ENCODE measurements around the gene FGD4.

Gene FGD4

DNA sequence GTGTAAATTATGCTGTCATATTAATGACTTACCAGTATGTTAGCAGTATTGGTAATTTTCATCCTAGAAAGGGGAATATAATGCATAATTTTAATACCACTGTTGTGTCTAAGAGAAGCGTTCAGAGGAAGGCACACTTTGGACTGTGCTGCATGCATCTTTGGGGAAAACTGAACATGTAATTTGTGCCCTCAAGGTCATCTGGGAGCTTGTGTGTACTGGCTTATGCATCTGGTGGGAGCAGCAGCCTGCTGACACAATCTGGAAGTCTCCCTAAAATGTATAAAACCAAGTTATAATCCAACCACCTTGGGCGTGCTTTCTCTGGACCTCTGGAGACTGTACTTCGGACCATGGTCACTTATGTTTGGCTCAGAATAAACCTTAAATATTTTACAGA is 14.1 kb downstream of the FGD4 start:
- H3K4me2 ChIP-seq (ENCODE audit: low read length), result no peak overlapping the region
- H3K4me3 ChIP-seq (ENCODE audit: low read length), result no peak overlapping the region
- no peak overlapping the region for H3K9ac ChIP-seq (ENCODE audit: low read depth, low read length)
- no peaks in the 10 kb centered on the region for H3K9me3 ChIP-seq (replicated peaks; ENCODE audit: low read length)
- no peaks in the 10 kb centered on the region for H3K36me3 ChIP-seq (ENCODE audit: insufficient read depth, low read length)
- no peaks in the 10 kb centered on the region for H3K4me1 ChIP-seq (ENCODE audit: control insufficient read depth, insufficient read depth, low read length)
- H3K27me3 ChIP-seq (ENCODE audit: control insufficient read depth, insufficient read depth, low read length), result no peaks in the 10 kb centered on the region

DNA sequence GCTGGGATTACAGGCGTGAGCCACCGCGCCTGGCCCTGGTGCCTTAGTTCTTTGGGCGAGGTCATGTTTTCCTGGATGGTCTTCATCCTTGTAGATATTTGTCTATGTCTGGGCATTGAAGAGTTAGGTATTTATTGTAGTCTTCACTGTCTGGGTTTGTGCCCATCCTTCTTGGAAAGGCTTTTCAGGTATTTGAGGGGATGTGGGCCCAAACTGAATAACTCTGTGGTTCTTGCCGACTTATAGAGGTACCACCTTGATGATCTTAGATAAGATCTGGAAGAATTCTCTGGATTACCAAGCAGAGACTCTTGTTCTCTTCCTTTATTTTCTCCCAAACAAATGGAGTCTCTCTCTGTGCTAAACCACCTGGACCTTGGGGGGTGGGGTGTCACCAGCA is 18.9 kb downstream of the FGD4 start:
- H3K4me3 ChIP-seq (ENCODE audit: low read length), result no peak overlapping the region
- no peak overlapping the region for H3K9ac ChIP-seq (ENCODE audit: low read depth, low read length)
- no peak overlapping the region for H3K4me2 ChIP-seq (ENCODE audit: low read length)
- H3K36me3 ChIP-seq (ENCODE audit: insufficient read depth, low read length), result no peaks in the 10 kb centered on the region
- no peaks in the 10 kb centered on the region for H3K9me3 ChIP-seq (replicated peaks; ENCODE audit: low read length)
- no peaks in the 10 kb centered on the region for H3K27me3 ChIP-seq (ENCODE audit: control insufficient read depth, insufficient read depth, low read length)
- peaks cover 19% of the 10 kb centered on the region for H3K4me1 ChIP-seq (ENCODE audit: control insufficient read depth, insufficient read depth, low read length)

DNA sequence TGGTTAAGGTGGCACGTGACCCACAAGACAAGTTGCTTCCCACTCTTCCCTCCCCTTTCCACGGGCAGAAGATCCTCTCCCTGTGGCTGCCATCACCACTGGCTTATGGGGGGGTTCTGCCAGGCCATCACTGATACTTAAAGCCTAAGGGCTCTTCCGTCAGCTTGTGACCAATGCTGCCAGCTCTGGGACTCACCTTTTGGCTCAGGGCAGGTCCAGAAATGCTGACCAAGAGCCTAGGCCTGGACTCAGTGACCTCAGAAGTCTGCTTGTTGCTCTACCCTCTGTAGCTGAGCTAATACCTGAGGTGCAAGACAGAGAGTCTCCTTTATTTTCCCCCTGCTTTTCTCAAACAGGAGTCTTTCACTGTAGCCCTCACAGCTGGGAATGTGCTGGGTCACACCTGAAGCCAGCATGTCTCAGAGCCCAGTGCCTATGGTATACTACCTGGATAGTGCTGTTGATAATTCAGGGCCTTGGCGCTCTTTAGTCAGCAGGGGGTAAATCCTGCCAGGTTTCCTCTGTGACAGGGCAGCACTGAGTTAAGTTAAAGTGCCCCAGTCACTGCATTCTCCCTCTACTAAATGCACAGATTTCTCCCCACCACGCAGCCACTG is 19.7 kb downstream of the FGD4 start:
- H3K4me2 ChIP-seq (ENCODE audit: low read length), result no peak overlapping the region
- no peaks in the 10 kb centered on the region for H3K27me3 ChIP-seq (ENCODE audit: control insufficient read depth, insufficient read depth, low read length)
- H3K36me3 ChIP-seq (ENCODE audit: insufficient read depth, low read length), result no peaks in the 10 kb centered on the region
- peaks cover 19% of the 10 kb centered on the region for H3K4me1 ChIP-seq (ENCODE audit: control insufficient read depth, insufficient read depth, low read length)
- H3K9ac ChIP-seq (ENCODE audit: low read depth, low read length), result no peak overlapping the region
- H3K4me3 ChIP-seq (ENCODE audit: low read length), result no peak overlapping the region
- no peaks in the 10 kb centered on the region for H3K9me3 ChIP-seq (replicated peaks; ENCODE audit: low read length)

DNA sequence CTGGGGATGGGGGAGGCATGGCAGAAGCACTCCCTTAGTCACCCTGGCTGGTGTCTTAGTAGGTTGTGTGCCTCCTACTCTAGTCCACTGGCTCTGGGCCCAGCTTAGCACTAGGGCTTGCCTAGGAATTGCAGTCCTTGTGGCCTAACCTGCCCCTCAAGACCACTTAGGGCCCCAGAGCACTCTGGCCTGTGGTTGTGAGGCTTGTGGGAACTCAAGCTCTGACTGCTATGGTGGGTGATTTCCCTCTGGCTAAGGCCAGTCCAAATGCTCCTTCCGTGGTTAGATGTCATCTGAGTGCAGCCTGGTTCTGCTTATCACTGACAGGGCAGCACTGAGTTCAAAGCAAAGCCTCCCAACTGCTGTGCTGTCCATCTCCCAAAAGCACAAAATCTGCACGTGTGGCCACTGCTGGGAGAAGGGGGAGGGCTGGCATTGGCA is 20.2 kb downstream of the FGD4 start:
- no peaks in the 10 kb centered on the region for H3K27me3 ChIP-seq (ENCODE audit: control insufficient read depth, insufficient read depth, low read length)
- H3K9me3 ChIP-seq (replicated peaks; ENCODE audit: low read length), result no peaks in the 10 kb centered on the region
- H3K4me2 ChIP-seq (ENCODE audit: low read length), result peak overlapping the region; percentile 4
- peaks cover 19% of the 10 kb centered on the region for H3K4me1 ChIP-seq (ENCODE audit: control insufficient read depth, insufficient read depth, low read length)
- no peak overlapping the region for H3K4me3 ChIP-seq (ENCODE audit: low read length)
- H3K9ac ChIP-seq (ENCODE audit: low read depth, low read length), result no peak overlapping the region
- no peaks in the 10 kb centered on the region for H3K36me3 ChIP-seq (ENCODE audit: insufficient read depth, low read length)

DNA sequence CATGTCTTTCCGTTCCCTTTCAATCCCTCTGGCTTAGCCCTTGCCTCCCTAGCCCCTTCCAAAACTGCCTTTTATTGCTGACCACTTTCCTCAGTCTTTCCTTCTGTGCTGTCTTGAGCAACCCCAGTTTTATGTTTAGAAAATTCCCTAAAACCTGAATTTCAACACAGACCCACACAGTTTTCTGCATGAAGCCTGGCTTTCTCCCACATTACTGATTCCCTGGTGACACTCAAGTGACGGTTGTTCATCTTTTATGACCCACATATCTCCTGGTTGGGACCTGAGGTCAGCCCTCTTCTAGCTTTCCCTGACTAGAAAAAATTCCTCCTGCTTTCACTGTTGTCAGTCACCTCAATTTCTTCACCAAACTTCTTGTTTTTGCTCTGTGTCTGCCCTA is 21.0 kb downstream of the FGD4 start:
- Histone ChIP-seq H3K9me3 (replicated peaks; ENCODE audit: low read length) (no peaks in the 10 kb centered on the region), H3K27me3 (ENCODE audit: control insufficient read depth, insufficient read depth, low read length) (no peaks in the 10 kb centered on the region), H3K36me3 (ENCODE audit: insufficient read depth, low read length) (no peaks in the 10 kb centered on the region), H3K4me1 (ENCODE audit: control insufficient read depth, insufficient read depth, low read length) (peaks cover 19% of the 10 kb centered on the region), H3K4me3 (ENCODE audit: low read length) (no peak overlapping the region), H3K4me2 (ENCODE audit: low read length) (no peak overlapping the region), H3K9ac (ENCODE audit: low read depth, low read length) (no peak overlapping the region)

DNA sequence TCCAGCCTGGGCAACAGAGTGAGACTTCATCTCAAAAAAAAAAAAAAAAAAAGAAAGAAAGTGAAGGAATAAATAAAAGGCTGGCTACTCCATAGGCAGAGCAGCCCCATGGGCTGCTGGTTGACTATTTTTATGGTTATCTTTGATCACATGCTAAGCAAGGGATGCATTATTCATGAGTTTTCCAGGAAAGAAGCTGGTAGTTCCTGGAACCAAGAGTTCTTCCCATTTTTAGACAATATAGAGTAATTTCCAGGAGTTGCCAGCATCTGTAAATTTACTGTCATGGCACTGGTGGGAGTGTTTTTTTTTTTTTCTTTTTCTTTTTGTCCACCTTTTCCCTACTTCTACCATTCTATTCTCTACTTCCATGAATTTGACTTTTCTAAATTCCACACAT is 24.2 kb downstream of the FGD4 start:
- no peak overlapping the region for H3K4me2 ChIP-seq (ENCODE audit: low read length)
- H3K4me1 ChIP-seq (ENCODE audit: control insufficient read depth, insufficient read depth, low read length), result peaks cover 19% of the 10 kb centered on the region
- no peaks in the 10 kb centered on the region for H3K36me3 ChIP-seq (ENCODE audit: insufficient read depth, low read length)
- no peak overlapping the region for H3K4me3 ChIP-seq (ENCODE audit: low read length)
- no peaks in the 10 kb centered on the region for H3K9me3 ChIP-seq (replicated peaks; ENCODE audit: low read length)
- no peak overlapping the region for H3K9ac ChIP-seq (ENCODE audit: low read depth, low read length)
- H3K27me3 ChIP-seq (ENCODE audit: control insufficient read depth, insufficient read depth, low read length), result no peaks in the 10 kb centered on the region

DNA sequence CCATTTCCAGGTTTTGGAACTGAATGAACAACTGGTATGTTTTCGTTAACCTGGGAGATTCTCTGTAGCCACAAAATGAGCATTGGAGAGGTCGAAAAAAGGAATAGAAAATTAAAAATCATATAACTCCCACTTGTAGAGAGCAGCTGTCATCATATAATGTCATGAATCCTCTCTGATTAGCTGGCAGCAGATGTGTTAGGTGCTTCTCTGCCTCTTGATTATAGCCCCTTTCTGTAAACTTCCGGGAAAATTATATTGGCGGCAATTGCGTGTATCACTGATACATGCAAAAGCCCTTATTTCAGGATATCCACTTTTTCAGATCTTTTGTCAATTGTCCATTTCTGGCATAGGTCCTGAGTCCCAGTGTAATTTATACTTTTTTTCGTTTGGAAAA is 31.7 kb downstream of the FGD4 start:
- no peaks in the 10 kb centered on the region for H3K9me3 ChIP-seq (replicated peaks; ENCODE audit: low read length)
- H3K4me2 ChIP-seq (ENCODE audit: low read length), result no peak overlapping the region
- no peaks in the 10 kb centered on the region for H3K27me3 ChIP-seq (ENCODE audit: control insufficient read depth, insufficient read depth, low read length)
- H3K4me1 ChIP-seq (ENCODE audit: control insufficient read depth, insufficient read depth, low read length), result peaks cover 15% of the 10 kb centered on the region
- H3K36me3 ChIP-seq (ENCODE audit: insufficient read depth, low read length), result no peaks in the 10 kb centered on the region
- no peak overlapping the region for H3K4me3 ChIP-seq (ENCODE audit: low read length)
- H3K9ac ChIP-seq (ENCODE audit: low read depth, low read length), result no peak overlapping the region

DNA sequence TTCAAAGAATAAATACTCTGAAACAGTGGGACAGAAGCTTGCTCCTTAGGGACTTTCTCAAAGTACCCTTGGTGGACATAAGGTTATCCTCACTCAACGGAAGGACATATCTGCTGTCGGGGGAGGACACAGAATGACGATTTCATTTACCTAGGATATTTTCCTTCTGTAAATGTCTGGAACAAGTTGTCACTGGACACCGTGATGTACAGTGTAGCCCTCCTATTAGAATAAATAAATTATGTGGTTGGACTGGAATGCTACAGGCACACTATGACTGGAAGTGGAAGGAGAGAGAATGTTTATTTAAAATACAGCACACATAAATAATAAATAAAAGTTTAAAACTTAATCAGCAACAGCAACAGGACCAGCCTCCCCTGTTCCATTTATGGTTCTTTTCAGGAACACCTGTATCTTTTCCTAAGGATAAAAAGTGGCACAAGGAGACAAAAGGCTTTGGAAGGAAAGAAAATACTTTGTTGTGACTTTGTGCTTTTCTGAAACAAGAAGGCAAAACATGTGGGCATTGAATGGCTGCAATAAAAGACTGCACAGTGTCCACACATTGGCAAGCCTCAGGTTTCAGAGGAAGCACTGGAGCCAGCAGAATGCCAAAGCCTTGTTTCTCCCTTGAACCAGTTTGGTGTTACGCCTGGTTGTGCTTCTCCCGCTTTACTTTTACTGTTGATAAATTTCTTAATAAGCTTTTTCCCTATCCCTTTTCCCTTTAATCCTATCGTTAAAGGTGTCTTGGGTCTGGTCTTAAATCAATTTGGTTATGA is 36.8 kb downstream of the FGD4 start:
- H3K4me2 ChIP-seq (ENCODE audit: low read length), result peak overlapping the region; percentile 28
- no peaks in the 10 kb centered on the region for H3K27me3 ChIP-seq (ENCODE audit: control insufficient read depth, insufficient read depth, low read length)
- no peak overlapping the region for H3K4me3 ChIP-seq (ENCODE audit: low read length)
- no peaks in the 10 kb centered on the region for H3K36me3 ChIP-seq (ENCODE audit: insufficient read depth, low read length)
- peaks cover 33% of the 10 kb centered on the region for H3K4me1 ChIP-seq (ENCODE audit: control insufficient read depth, insufficient read depth, low read length)
- no peaks in the 10 kb centered on the region for H3K9me3 ChIP-seq (replicated peaks; ENCODE audit: low read length)
- no peak overlapping the region for H3K9ac ChIP-seq (ENCODE audit: low read depth, low read length)

DNA sequence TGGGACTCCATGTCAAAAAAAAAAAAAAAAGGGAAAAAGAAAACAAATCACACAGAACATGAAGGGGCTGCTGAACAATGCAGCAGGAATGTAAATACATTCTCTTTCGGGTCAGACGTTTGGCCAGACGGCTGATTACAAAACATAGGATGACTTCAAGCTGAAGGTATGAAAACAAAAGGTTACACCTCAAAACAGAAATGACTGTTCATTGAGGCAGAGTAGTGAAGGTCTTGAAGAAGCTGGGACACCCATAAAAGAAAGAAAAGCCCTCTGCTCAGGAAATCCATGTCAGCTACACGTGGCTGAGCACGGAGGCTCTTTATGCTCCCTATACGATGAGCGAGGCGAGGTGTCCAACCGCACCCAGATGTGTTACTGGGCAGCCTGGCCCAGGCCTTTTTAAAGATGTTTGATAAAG is 37.7 kb downstream of the FGD4 start:
- no peaks in the 10 kb centered on the region for H3K27me3 ChIP-seq (ENCODE audit: control insufficient read depth, insufficient read depth, low read length)
- H3K4me2 ChIP-seq (ENCODE audit: low read length), result peak overlapping the region; percentile 46
- H3K4me1 ChIP-seq (ENCODE audit: control insufficient read depth, insufficient read depth, low read length), result peaks cover 33% of the 10 kb centered on the region
- H3K4me3 ChIP-seq (ENCODE audit: low read length), result no peak overlapping the region
- no peaks in the 10 kb centered on the region for H3K36me3 ChIP-seq (ENCODE audit: insufficient read depth, low read length)
- H3K9ac ChIP-seq (ENCODE audit: low read depth, low read length), result no peak overlapping the region
- no peaks in the 10 kb centered on the region for H3K9me3 ChIP-seq (replicated peaks; ENCODE audit: low read length)

DNA sequence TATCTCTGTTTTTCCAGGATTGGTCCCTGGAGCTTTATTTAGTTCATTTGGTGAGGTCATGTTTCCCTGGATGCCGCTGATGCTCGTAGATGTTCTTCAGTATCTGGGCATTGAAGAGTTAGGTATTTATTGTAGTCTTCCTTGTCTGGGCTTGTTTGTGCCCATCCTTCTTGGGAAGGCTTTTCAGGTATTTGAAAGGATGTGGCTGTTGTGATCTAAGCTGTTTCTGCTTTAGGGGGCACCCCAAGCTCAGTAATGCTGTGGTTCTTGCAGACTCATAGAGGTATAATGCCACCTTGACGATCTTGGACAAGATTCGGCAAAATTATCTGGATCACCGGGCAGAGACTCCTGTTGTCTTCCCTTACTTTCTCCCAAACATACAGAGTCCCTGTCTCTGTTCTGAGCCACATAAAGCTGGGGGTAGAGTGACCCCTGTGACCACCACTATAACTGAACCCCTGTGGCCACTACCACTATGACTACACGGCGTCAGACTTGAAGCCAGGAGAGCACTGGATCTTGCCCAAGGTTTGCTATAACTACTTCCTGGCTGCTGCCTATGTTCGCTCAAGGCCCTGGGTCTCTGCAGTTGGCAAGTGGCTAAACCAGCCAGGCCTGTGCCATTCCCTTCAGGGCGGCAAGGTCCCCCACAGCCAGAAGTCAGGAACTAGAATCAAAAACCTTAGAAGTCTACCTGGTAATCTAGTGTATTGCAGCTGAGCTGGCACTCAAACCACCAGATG is 40.9 kb downstream of the FGD4 start:
- H3K4me2 ChIP-seq (ENCODE audit: low read length), result no peak overlapping the region
- no peaks in the 10 kb centered on the region for H3K27me3 ChIP-seq (ENCODE audit: control insufficient read depth, insufficient read depth, low read length)
- no peaks in the 10 kb centered on the region for H3K9me3 ChIP-seq (replicated peaks; ENCODE audit: low read length)
- H3K36me3 ChIP-seq (ENCODE audit: insufficient read depth, low read length), result no peaks in the 10 kb centered on the region
- H3K9ac ChIP-seq (ENCODE audit: low read depth, low read length), result no peak overlapping the region
- peaks cover 36% of the 10 kb centered on the region for H3K4me1 ChIP-seq (ENCODE audit: control insufficient read depth, insufficient read depth, low read length)
- no peak overlapping the region for H3K4me3 ChIP-seq (ENCODE audit: low read length)

DNA sequence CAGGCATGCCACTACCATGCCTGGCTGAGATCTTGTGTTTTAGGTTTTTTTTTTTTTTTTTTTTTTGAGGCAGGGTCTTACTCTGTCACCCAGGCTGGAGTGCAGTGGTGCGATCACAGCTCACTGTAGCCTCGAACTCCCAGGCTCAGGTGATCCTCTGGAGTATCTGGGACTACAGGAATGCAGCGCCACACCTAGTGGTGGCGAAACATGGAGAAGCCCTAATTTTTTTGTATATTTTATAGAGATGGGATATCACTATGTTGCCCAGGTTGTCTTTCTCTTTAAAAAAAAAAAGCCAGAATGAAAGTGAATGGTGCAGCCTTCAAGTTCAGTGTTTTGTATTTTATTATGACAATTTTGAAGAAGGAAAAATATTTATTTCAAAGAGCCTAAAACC is 44.1 kb downstream of the FGD4 start:
- Histone ChIP-seq H3K27me3 (ENCODE audit: control insufficient read depth, insufficient read depth, low read length) (no peaks in the 10 kb centered on the region), H3K4me1 (ENCODE audit: control insufficient read depth, insufficient read depth, low read length) (peaks cover 37% of the 10 kb centered on the region), H3K4me2 (ENCODE audit: low read length) (no peak overlapping the region), H3K9ac (ENCODE audit: low read depth, low read length) (no peak overlapping the region), H3K9me3 (replicated peaks; ENCODE audit: low read length) (no peaks in the 10 kb centered on the region), H3K36me3 (ENCODE audit: insufficient read depth, low read length) (no peaks in the 10 kb centered on the region), H3K4me3 (ENCODE audit: low read length) (no peak overlapping the region)

Measured in skeletal muscle satellite cell (primary cell).